Measurements from ENCODE around the gene NFKB1.

- no peak for TF ChIP-seq POLR2AphosphoS5 (IDR thresholded peaks at IDR 0.05; ENCODE audit: low read depth)
- no peak for TF ChIP-seq CTCF (IDR thresholded peaks at IDR 0.05; ENCODE audit: insufficient read depth, low read length)
- TF ChIP-seq GABPA (IDR thresholded peaks at IDR 0.05; ENCODE audit: low read depth): no peak
- no peak for TF ChIP-seq REST (IDR thresholded peaks at IDR 0.05; ENCODE audit: insufficient replicate concordance, low read depth)
- no peak for TF ChIP-seq SPI1 (IDR thresholded peaks at IDR 0.05; ENCODE audit: borderline replicate concordance, low read depth)
Observed at GRCh38 chr4:102600689-102601088, 99.5 kb downstream of the NFKB1 start.
